ENCODE measurements around the gene PDZRN3. TPM values are rescaled to one million over a fixed set of nuclear protein-coding genes. Genes with fewer than 3 reads are reported as not detected.

PDZRN3 gene
- polyA plus RNA-seq, 1 of the 3 experiments (the other 2 are of a cell fraction) = 10.3 TPM

DNA sequence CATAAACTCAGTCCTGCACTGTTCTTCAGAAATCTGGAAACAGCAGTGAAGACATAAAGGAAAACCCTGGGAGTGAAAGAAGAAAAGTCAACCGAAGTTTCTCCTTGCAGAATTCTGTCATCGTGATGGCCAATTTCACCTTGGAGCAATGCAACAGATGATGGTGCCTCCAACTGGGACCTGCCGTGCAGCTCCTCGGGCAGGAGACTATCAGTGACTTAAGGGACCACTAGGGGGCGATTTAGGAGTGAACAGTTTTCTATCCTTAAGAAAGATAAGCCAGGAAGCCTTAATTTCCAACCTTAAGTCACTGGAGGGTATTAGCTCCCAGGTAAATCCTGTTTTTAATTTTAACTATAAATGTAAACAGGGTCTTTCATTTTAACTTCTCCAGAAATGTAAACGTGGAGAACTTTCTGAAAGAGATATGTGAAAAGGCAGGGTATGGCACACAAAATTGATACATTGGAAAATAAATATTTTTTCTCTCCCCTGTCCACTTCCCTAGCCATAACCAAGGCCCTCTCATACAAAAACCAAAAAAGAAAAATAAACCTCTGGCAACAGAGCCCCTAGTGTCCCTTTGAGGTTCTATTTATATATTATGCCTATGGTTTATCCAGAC, 116.3 kb downstream of the PDZRN3 start:
- Histone ChIP-seq H3K9ac (no peak overlapping the region), H3F3A (replicated peaks; ENCODE audit: insufficient read depth) (peaks cover 7% of the 10 kb centered on the region), H2AFZ (ENCODE audit: low read depth) (no peak overlapping the region), H3K79me2 (ENCODE audit: insufficient read depth) (peaks cover 84% of the 10 kb centered on the region), H3K36me3 (replicated peaks in 1 of 2; ENCODE audit: control insufficient read depth in 1 of 2, insufficient read depth in 2 of 2, low read length in 1 of 2) (peaks cover 0 to 3% of the 10 kb centered on the region in 2 experiments), H3K9me2 (no peaks in the 10 kb centered on the region), H3K9me3 (no peaks in the 10 kb centered on the region), H3K27me3 (ENCODE audit: insufficient read depth) (no peaks in the 10 kb centered on the region), H3K4me2 (no peak overlapping the region), H3K4me3 (ENCODE audit: low read depth in 2 of 2, low read length in 1 of 2) (no peak overlapping the region; a peak in 1 of 4 replicates), H3K27ac (ENCODE audit: low read depth in 2 of 2, low read length in 1 of 2) (no peak overlapping the region; a peak in 1 of 4 replicates), H3K4me1 (ENCODE audit: control insufficient read depth in 1 of 2, insufficient read depth in 2 of 2, low read depth in 1 of 2, low read length in 1 of 2) (peaks cover 13 to 25% of the 10 kb centered on the region in 2 experiments), H4K20me1 (ENCODE audit: insufficient read depth) (no peaks in the 10 kb centered on the region; the same call in 1 of the 2 replicates)
- ChIA-PET CTCF (interaction anchor here (0.5 to 3.7 kb wide), 82 partner anchors 11 to 1493 kb away, joined by 3 to 75 read pairs (median 3); partner anchors contain the start of gene PDZRN3), POLR2A (interaction anchor here (1.1 kb wide), 1 partner anchor 116 kb away, joined by 4 read pairs; the partner anchor contains the start of gene PDZRN3)
- WGBS (ENCODE audit: low lambda C conversion rate) = 27% methylated on average over 6 of the region's 6 CpGs
- no peak for TF ChIP-seq EP300 (IDR thresholded peaks at IDR 0.05; ENCODE audit: borderline replicate concordance in 1 of 2, low read depth in 1 of 2, low read length in 1 of 2)
- peak; percentile 81 for TF ChIP-seq RAD21 (IDR thresholded peaks at IDR 0.05; ENCODE audit: low read length)
- 0 out of 2 replicates have a peak, but pooled peaks have one; percentile 39 for TF ChIP-seq RFX5 (IDR thresholded peaks at IDR 0.05; ENCODE audit: low read length)
- TF ChIP-seq SMC3 (IDR thresholded peaks at IDR 0.05; ENCODE audit: low read depth, low read length) = peak; percentile 72
- 0 out of 2 replicates have a peak, but pooled peaks have one; percentile 10 for TF ChIP-seq RCOR1 (IDR thresholded peaks at IDR 0.05; ENCODE audit: low read length)
- TF ChIP-seq, protein P1, sequence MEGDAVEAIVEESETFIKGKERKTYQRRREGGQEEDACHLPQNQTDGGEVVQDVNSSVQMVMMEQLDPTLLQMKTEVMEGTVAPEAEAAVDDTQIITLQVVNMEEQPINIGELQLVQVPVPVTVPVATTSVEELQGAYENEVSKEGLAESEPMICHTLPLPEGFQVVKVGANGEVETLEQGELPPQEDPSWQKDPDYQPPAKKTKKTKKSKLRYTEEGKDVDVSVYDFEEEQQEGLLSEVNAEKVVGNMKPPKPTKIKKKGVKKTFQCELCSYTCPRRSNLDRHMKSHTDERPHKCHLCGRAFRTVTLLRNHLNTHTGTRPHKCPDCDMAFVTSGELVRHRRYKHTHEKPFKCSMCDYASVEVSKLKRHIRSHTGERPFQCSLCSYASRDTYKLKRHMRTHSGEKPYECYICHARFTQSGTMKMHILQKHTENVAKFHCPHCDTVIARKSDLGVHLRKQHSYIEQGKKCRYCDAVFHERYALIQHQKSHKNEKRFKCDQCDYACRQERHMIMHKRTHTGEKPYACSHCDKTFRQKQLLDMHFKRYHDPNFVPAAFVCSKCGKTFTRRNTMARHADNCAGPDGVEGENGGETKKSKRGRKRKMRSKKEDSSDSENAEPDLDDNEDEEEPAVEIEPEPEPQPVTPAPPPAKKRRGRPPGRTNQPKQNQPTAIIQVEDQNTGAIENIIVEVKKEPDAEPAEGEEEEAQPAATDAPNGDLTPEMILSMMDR (IDR thresholded peaks at IDR 0.05) = peak; percentile 86
- DNase-seq = peak; percentile 51

DNA sequence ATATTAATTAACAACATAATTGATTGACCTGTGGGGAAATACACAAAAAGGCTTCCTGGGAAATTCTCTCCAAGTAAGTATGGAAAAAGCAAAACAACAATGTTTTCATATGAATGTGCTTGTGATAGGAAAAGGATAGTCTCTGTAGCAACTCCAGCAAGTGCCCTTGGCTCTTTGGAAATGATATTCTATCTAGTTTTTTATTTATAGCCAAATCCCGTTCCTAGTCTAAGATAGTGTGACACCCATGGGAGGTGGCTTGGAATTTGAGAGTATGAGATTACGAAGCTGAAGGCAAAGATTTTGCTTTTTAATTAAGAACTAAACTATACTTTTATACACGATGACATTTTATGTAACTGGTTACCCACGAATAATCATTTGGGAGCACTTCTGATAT, 119.9 kb downstream of the PDZRN3 start:
- Histone ChIP-seq H3K79me2 (ENCODE audit: insufficient read depth) (peaks cover 78% of the 10 kb centered on the region), H3K9me3 (no peaks in the 10 kb centered on the region), H3K4me1 (ENCODE audit: control insufficient read depth in 1 of 2, insufficient read depth in 2 of 2, low read depth in 1 of 2, low read length in 1 of 2) (peaks cover 16 to 26% of the 10 kb centered on the region in 2 experiments), H3F3A (replicated peaks; ENCODE audit: insufficient read depth) (peaks cover 13% of the 10 kb centered on the region), H3K27ac (ENCODE audit: low read depth in 2 of 2, low read length in 1 of 2) (peak overlapping the region in 1 of 2 experiments; percentile 66; a peak in 2 of 4 replicates), H2AFZ (ENCODE audit: low read depth) (no peak overlapping the region), H3K9ac (no peak overlapping the region), H3K27me3 (ENCODE audit: insufficient read depth) (no peaks in the 10 kb centered on the region), H3K4me3 (ENCODE audit: low read depth in 2 of 2, low read length in 1 of 2) (no peak overlapping the region), H3K4me2 (no peak overlapping the region), H3K9me2 (no peaks in the 10 kb centered on the region), H4K20me1 (ENCODE audit: insufficient read depth) (peaks cover 7% of the 10 kb centered on the region; the same call in 1 of the 2 replicates), H3K36me3 (replicated peaks in 1 of 2; ENCODE audit: control insufficient read depth in 1 of 2, insufficient read depth in 2 of 2, low read length in 1 of 2) (peaks cover 0 to 3% of the 10 kb centered on the region in 2 experiments)
- CTCF ChIA-PET = interaction anchor here (4.1 to 6.6 kb wide), 3 partner anchors 49 to 405 kb away, joined by 24 to 104 read pairs (median 65); no protein-coding TSS in a partner anchor
- DNase-seq = no peak
- POLR2A ChIA-PET = no interaction called here
- WGBS (ENCODE audit: low lambda C conversion rate) = 83% methylated on average over 4 of the region's 4 CpGs
- TF ChIP-seq ELF1 (IDR thresholded peaks at IDR 0.05) (no peak), FOXM1 (IDR thresholded peaks at IDR 0.05; ENCODE audit: low read depth) (no peak), CHD2 (IDR thresholded peaks at IDR 0.05; ENCODE audit: low read length, partially characterized antibody) (no peak), JUND (IDR thresholded peaks at IDR 0.05) (no peak), FOXJ3 (CRISPR knock-in tag; IDR thresholded peaks at IDR 0.05) (no peak), RFX5 (IDR thresholded peaks at IDR 0.05; ENCODE audit: low read length) (no peak), RCOR1 (IDR thresholded peaks at IDR 0.05; ENCODE audit: low read length) (no peak), GABPA (IDR thresholded peaks at IDR 0.05; ENCODE audit: low read depth) (no peak), TCF12 (IDR thresholded peaks at IDR 0.05) (no peak), GATA2 (CRISPR knock-in tag; IDR thresholded peaks at IDR 0.05) (no peak)

All from SK-N-SH (cell line).